ENCODE data around the gene FOXO1. TPM values are rescaled to one million over a fixed set of nuclear protein-coding genes. Genes with fewer than 3 reads are reported as not detected.

The FOXO1 gene
- total and polyA plus RNA-seq, 2 donors, result 23.2 to 23.7 TPM

GRCh38 chr13:40515702-40516101 is 150.7 kb downstream of the FOXO1 start:
- Histone ChIP-seq H3K4me1 (ENCODE audit: insufficient read depth) (no peaks in the 10 kb centered on the region), H3K27ac (ENCODE audit: low read depth) (no peak overlapping the region), H3K36me3 (ENCODE audit: insufficient read depth) (no peaks in the 10 kb centered on the region), H3K4me3 (ENCODE audit: low read depth, low read length) (no peak overlapping the region)
- 92% methylated on average over 1 of the region's 1 CpG for WGBS
- DNase-seq (ENCODE audit: extremely low spot score), result no peak

GRCh38 chr13:40514802-40515201 is 151.6 kb downstream of the FOXO1 start:
- Histone ChIP-seq H3K27ac (ENCODE audit: low read depth) (no peak overlapping the region), H3K4me1 (ENCODE audit: insufficient read depth) (no peaks in the 10 kb centered on the region), H3K4me3 (ENCODE audit: low read depth, low read length) (no peak overlapping the region), H3K36me3 (ENCODE audit: insufficient read depth) (no peaks in the 10 kb centered on the region)
- no peak for DNase-seq (ENCODE audit: extremely low spot score)
- 92% methylated on average over 2 of the region's 2 CpGs for WGBS

GRCh38 chr13:40509876-40510275 is 156.6 kb downstream of the FOXO1 start:
- 93% methylated on average over 2 of the region's 2 CpGs for WGBS
- Histone ChIP-seq H3K4me3 (ENCODE audit: low read depth, low read length) (no peak overlapping the region), H3K27ac (ENCODE audit: low read depth) (no peak overlapping the region), H3K36me3 (ENCODE audit: insufficient read depth) (no peaks in the 10 kb centered on the region), H3K4me1 (ENCODE audit: insufficient read depth) (no peaks in the 10 kb centered on the region)
- DNase-seq (ENCODE audit: extremely low spot score), result no peak

GRCh38 chr13:40508767-40509342 is 157.6 kb downstream of the FOXO1 start:
- no peak for DNase-seq (ENCODE audit: extremely low spot score)
- no peak overlapping the region for H3K4me3 ChIP-seq (ENCODE audit: low read depth, low read length)
- WGBS, result 76% methylated on average over 3 of the region's 3 CpGs

GRCh38 chr13:40508127-40508526 is 158.3 kb downstream of the FOXO1 start:
- no peak for DNase-seq (ENCODE audit: extremely low spot score)
- H3K36me3 ChIP-seq (ENCODE audit: insufficient read depth), result no peaks in the 10 kb centered on the region
- WGBS, result 27% methylated on average over 3 of the region's 3 CpGs
- H3K4me3 ChIP-seq (ENCODE audit: low read depth, low read length), result no peak overlapping the region
- H3K4me1 ChIP-seq (ENCODE audit: insufficient read depth), result no peaks in the 10 kb centered on the region
- no peak overlapping the region for H3K27ac ChIP-seq (ENCODE audit: low read depth)

More at GRCh38 chr13:40508767-40509342, 157.6 kb downstream of the FOXO1 start:
- H3K36me3 ChIP-seq (ENCODE audit: insufficient read depth), result no peaks in the 10 kb centered on the region
- H3K4me1 ChIP-seq (ENCODE audit: insufficient read depth), result no peaks in the 10 kb centered on the region
- H3K27ac ChIP-seq (ENCODE audit: low read depth), result no peak overlapping the region

- Histone ChIP-seq H3K4me1 (ENCODE audit: insufficient read depth) (no peaks in the 10 kb centered on the region), H3K27ac (ENCODE audit: low read depth) (no peak overlapping the region), H3K4me3 (ENCODE audit: low read depth, low read length) (no peak overlapping the region), H3K36me3 (ENCODE audit: insufficient read depth) (no peaks in the 10 kb centered on the region)
- 93% methylated on average over 11 of the region's 11 CpGs for WGBS
- no peak for DNase-seq (ENCODE audit: extremely low spot score)
Measured at GRCh38 chr13:40506592-40507446, 159.6 kb downstream of the FOXO1 start.

Other genes starting within 250 kb of the FOXO1 start
- 42.9 TPM for gene MRPS31, start 104.5 kb upstream of the FOXO1 start, total RNA-seq
- 22.8 TPM for gene MRPS31, start 104.5 kb upstream of the FOXO1 start, polyA plus RNA-seq
- gene SLC25A15, start 123.0 kb upstream of the FOXO1 start, total RNA-seq, result 11.8 TPM
- 4.1 TPM for gene SLC25A15, start 123.0 kb upstream of the FOXO1 start, polyA plus RNA-seq

All from urinary bladder (tissue), 4 donors.